ENCODE measurements around the gene CDK14.

The CDK14 gene

DNA sequence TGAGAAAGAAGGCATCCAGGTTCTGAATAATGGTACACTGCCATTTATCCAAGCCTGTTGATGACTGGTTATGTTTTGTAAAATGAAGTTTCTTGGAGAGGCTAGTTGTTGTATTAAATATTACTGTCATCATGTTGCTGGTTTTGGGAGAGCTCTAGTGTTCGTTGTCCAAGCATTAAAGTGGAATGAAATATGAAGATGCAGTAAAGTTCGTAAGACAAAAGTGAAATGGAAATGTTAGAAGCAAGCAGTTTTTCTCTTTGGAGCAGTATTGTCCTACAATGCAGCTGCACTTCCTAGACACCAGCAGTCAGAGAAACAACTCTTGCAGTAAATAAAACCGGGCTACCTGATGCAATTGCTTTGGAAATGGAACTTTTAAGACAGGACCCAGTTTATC, 511.3 kb downstream of the CDK14 start:
- Histone ChIP-seq H3K4me1 (ENCODE audit: insufficient read depth, low read length, severe bottlenecking) (peaks cover 8% of the 10 kb centered on the region), H3K27me3 (ENCODE audit: insufficient read depth, low read length) (no peaks in the 10 kb centered on the region), H3K79me2 (ENCODE audit: insufficient read depth, low read length) (no peaks in the 10 kb centered on the region), H3K36me3 (ENCODE audit: insufficient read depth, low read length) (peaks cover 8% of the 10 kb centered on the region), H3K9ac (ENCODE audit: low read length) (no peak overlapping the region), H3K4me2 (ENCODE audit: low read length) (no peak overlapping the region), H3F3A (ENCODE audit: insufficient read depth, low read length) (no peaks in the 10 kb centered on the region), H3K4me3 (ENCODE audit: low read depth, low read length, poor library complexity, severe bottlenecking) (no peak overlapping the region), H3K9me3 (ENCODE audit: low read length) (no peaks in the 10 kb centered on the region), H4K20me1 (ENCODE audit: insufficient read depth, low read length) (no peaks in the 10 kb centered on the region), H3K9me2 (ENCODE audit: low read depth, low read length) (no peaks in the 10 kb centered on the region), H2AFZ (ENCODE audit: low read length) (no peak overlapping the region), H3K27ac (ENCODE audit: low read depth, low read length, poor library complexity, severe bottlenecking) (no peak overlapping the region)
- TF ChIP-seq, protein P1, sequence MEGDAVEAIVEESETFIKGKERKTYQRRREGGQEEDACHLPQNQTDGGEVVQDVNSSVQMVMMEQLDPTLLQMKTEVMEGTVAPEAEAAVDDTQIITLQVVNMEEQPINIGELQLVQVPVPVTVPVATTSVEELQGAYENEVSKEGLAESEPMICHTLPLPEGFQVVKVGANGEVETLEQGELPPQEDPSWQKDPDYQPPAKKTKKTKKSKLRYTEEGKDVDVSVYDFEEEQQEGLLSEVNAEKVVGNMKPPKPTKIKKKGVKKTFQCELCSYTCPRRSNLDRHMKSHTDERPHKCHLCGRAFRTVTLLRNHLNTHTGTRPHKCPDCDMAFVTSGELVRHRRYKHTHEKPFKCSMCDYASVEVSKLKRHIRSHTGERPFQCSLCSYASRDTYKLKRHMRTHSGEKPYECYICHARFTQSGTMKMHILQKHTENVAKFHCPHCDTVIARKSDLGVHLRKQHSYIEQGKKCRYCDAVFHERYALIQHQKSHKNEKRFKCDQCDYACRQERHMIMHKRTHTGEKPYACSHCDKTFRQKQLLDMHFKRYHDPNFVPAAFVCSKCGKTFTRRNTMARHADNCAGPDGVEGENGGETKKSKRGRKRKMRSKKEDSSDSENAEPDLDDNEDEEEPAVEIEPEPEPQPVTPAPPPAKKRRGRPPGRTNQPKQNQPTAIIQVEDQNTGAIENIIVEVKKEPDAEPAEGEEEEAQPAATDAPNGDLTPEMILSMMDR (IDR thresholded peaks at IDR 0.05; ENCODE audit: low read length) = no peak
- TF ChIP-seq EZH2 (IDR thresholded peaks at IDR 0.05; ENCODE audit: borderline replicate concordance, low read length) = no peak

- H3K9me3 ChIP-seq (ENCODE audit: low read length) = no peaks in the 10 kb centered on the region
- no peaks in the 10 kb centered on the region for H3K27me3 ChIP-seq (ENCODE audit: insufficient read depth, low read length)
- H4K20me1 ChIP-seq (ENCODE audit: insufficient read depth, low read length) = no peaks in the 10 kb centered on the region
- H3K9me2 ChIP-seq (ENCODE audit: low read depth, low read length) = no peaks in the 10 kb centered on the region
- TF ChIP-seq, protein P1 (IDR thresholded peaks at IDR 0.05; ENCODE audit: low read length) = no peak
- TF ChIP-seq EZH2 (IDR thresholded peaks at IDR 0.05; ENCODE audit: borderline replicate concordance, low read length) = no peak
- no peak overlapping the region for H3K4me3 ChIP-seq (ENCODE audit: low read depth, low read length, poor library complexity, severe bottlenecking)
- no peaks in the 10 kb centered on the region for H3K79me2 ChIP-seq (ENCODE audit: insufficient read depth, low read length)
- no peaks in the 10 kb centered on the region for H3K4me1 ChIP-seq (ENCODE audit: insufficient read depth, low read length, severe bottlenecking)
- no peak overlapping the region for H2AFZ ChIP-seq (ENCODE audit: low read length)
- H3K27ac ChIP-seq (ENCODE audit: low read depth, low read length, poor library complexity, severe bottlenecking) = no peak overlapping the region
- peaks cover 26% of the 10 kb centered on the region for H3K36me3 ChIP-seq (ENCODE audit: insufficient read depth, low read length)
- no peaks in the 10 kb centered on the region for H3F3A ChIP-seq (ENCODE audit: insufficient read depth, low read length)
- no peak overlapping the region for H3K4me2 ChIP-seq (ENCODE audit: low read length)
- no peak overlapping the region for H3K9ac ChIP-seq (ENCODE audit: low read length)
Observed at GRCh38 chr7:91109200-91109599, 513.1 kb downstream of the CDK14 start.

- H4K20me1 ChIP-seq (ENCODE audit: insufficient read depth, low read length) = no peaks in the 10 kb centered on the region
- H3K79me2 ChIP-seq (ENCODE audit: insufficient read depth, low read length) = no peaks in the 10 kb centered on the region
- TF ChIP-seq, protein P1 (IDR thresholded peaks at IDR 0.05; ENCODE audit: low read length) = no peak
- TF ChIP-seq EZH2 (IDR thresholded peaks at IDR 0.05; ENCODE audit: borderline replicate concordance, low read length) = no peak
- no peaks in the 10 kb centered on the region for H3K9me2 ChIP-seq (ENCODE audit: low read depth, low read length)
- no peak overlapping the region for H3K9ac ChIP-seq (ENCODE audit: low read length)
- no peak overlapping the region for H3K27ac ChIP-seq (ENCODE audit: low read depth, low read length, poor library complexity, severe bottlenecking)
- H2AFZ ChIP-seq (ENCODE audit: low read length) = no peak overlapping the region
- no peak overlapping the region for H3K4me2 ChIP-seq (ENCODE audit: low read length)
- H3K4me1 ChIP-seq (ENCODE audit: insufficient read depth, low read length, severe bottlenecking) = no peaks in the 10 kb centered on the region
- no peaks in the 10 kb centered on the region for H3F3A ChIP-seq (ENCODE audit: insufficient read depth, low read length)
- H3K9me3 ChIP-seq (ENCODE audit: low read length) = no peaks in the 10 kb centered on the region
- peaks cover 51% of the 10 kb centered on the region for H3K36me3 ChIP-seq (ENCODE audit: insufficient read depth, low read length)
- no peaks in the 10 kb centered on the region for H3K27me3 ChIP-seq (ENCODE audit: insufficient read depth, low read length)
- H3K4me3 ChIP-seq (ENCODE audit: low read depth, low read length, poor library complexity, severe bottlenecking) = no peak overlapping the region
Observed at GRCh38 chr7:91112902-91113341, 516.8 kb downstream of the CDK14 start.
